Vein endothelial cell (primary cell): ENCODE measurements around the gene CMSS1. TPM values are rescaled to one million over a fixed set of nuclear protein-coding genes. Genes with fewer than 3 reads are reported as not detected.

Experiments
- small RNA-seq: library from RNA; depleted of rRNA; stranded (forward); fragments of <200 nt; gene quantifications from one replicate; pipeline ENCODE3, GENCODE V24; 2012
- total RNA-seq: library from RNA; depleted of rRNA; stranded (reverse); fragments of >200 nt; gene quantifications from 2 replicates; pipeline ENCODE4 v1.2.3, GENCODE V29; 2012

Gene CMSS1
- 14.0 and 24.3 TPM in 2 replicates for total RNA-seq

GRCh38 chr3:99817437-99818240 lies at the start of gene CMSS1:
CMSS1 (plus strand) TSS chr3:99817862.

GRCh38 chr3:100114413-100115030 lies 296.9 kb downstream of the CMSS1 start, which contains the start of gene FILIP1L:
FILIP1L (minus strand) TSS chr3:100114501.

Small RNA genes within 50 kb of the gene (small RNA-seq; reads per million reads assigned to genes)
- gene MIR3921 = not detected

Other genes with a start within 250 kb of the CMSS1 start
- gene COL8A1, start 179.3 kb upstream of the CMSS1 start, total RNA-seq = 174 and 860 TPM in 2 replicates